H1 (cell line): ENCODE data around the gene CGNL1. TPM values are rescaled to one million over a fixed set of nuclear protein-coding genes. Genes with fewer than 3 reads are reported as not detected.

ENCODE experiments used
- CHD1 ChIP-seq: IDR thresholded peaks from 2 replicates; pipeline ENCODE4 v1.6.1; 2012; ENCODE audit warnings: low read depth, low read length, improper control_type of control experiment
- CHD2 ChIP-seq: IDR thresholded peaks from 2 replicates; pipeline ENCODE4 v1.6.1; 2012; ENCODE audit warnings: low read length, improper control_type of control experiment
- CREB1 ChIP-seq: IDR thresholded peaks from 2 replicates; pipeline ENCODE4 v1.6.1; 2012; ENCODE audit warnings: inconsistent platforms
- MAX ChIP-seq: IDR thresholded peaks from 2 replicates; pipeline ENCODE4 v1.6.1; 2012; ENCODE audit warnings: inconsistent platforms
- POLR2A ChIP-seq, 2 experiments: IDR thresholded peaks; 1 replicate in 1 of 2; 2 replicates in 1 of 2; pipeline ENCODE4 v1.6.1; 2011; ENCODE audit warnings: low read depth in 2 of 2, low read length in 2 of 2, mild to moderate bottlenecking in 2 of 2; ENCODE audit errors: control extremely low read depth in 1 of 2
- RNF2 ChIP-seq: fragments of 200-900, 300-1000 bp; sonication (generic); IDR thresholded peaks from 2 replicates; pipeline ENCODE4 v1.7.1; 2016; ENCODE audit warnings: borderline replicate concordance, low read depth, mild to moderate bottlenecking, antibody characterized with exemption, low read length; ENCODE audit not compliant: poor library complexity, severe bottlenecking; ENCODE audit errors: missing control alignments
- SAP30 ChIP-seq: fragments of 300-600 bp; sonication (generic); IDR thresholded peaks from 2 replicates; pipeline ENCODE4 v1.7.1; 2012; ENCODE audit warnings: low read length, moderate library complexity, mild to moderate bottlenecking, inconsistent platforms; ENCODE audit not compliant: insufficient read depth, insufficient replicate concordance
- polyA plus RNA-seq, 7 experiments: library from polyadenylated mRNA; depleted of rRNA in 3 of 7; stranded (reverse) in 5 of 7; unstranded in 2 of 7; fragments of >200 nt in 5 of 7; fragments of 200-250 nt in 2 of 7; gene quantifications; 1 replicate in 5 of 7; 2 replicates in 1 of 7; 4 replicates in 1 of 7; pipeline versions ENCODE4 v1.2.1 to v1.2.3, GENCODE V29; 2011 to 2013; ENCODE audit warnings: missing spikeins in 2 of 7, mixed read lengths in 2 of 7
- total RNA-seq: library from RNA; stranded (reverse); fragmentation: NEBNext Ultra II Directional; extraction: Animal tissue kit (Norgen Biotek cat#: 25700); gene quantifications from 2 replicates; pipeline ENCODE4 v1.2.1, GENCODE V29; 2021
- TF ChIP-seq, protein P1 (sequence below): IDR thresholded peaks from 2 replicates; pipeline ENCODE4 v1.6.1; 2012; ENCODE audit warnings: low read length, inconsistent platforms

Gene CGNL1
- total and polyA plus RNA-seq, 2 of the 8 experiments (the other 6 are each of a cell fraction or from before 2014, with no cell fraction given): 21.8 to 75.6 TPM

DNA sequence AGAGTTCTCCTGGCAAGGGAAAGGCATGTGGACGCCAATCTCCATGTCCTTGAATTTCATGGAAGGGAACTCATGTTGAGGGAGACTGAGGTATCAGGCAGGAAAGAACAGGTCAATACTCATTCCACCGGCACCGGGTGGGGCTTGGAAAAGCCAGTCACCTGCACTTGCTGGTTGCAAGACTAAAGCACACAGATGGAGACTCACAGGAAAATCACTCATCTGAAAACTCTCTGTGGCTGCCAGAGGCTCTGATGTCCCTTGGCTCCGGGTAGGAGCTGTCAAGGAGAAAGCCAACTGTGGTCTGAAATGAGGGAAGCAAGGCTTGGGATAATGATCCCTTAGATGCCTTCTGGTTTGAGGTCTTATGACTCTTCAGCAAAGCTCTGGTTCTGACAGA, 8.7 kb upstream of the CGNL1 start (continued):
- no peak for TF ChIP-seq SAP30
- TF ChIP-seq, protein P1, sequence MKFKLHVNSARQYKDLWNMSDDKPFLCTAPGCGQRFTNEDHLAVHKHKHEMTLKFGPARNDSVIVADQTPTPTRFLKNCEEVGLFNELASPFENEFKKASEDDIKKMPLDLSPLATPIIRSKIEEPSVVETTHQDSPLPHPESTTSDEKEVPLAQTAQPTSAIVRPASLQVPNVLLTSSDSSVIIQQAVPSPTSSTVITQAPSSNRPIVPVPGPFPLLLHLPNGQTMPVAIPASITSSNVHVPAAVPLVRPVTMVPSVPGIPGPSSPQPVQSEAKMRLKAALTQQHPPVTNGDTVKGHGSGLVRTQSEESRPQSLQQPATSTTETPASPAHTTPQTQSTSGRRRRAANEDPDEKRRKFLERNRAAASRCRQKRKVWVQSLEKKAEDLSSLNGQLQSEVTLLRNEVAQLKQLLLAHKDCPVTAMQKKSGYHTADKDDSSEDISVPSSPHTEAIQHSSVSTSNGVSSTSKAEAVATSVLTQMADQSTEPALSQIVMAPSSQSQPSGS: no peak
- no peak for TF ChIP-seq POLR2A (IDR thresholded peaks at IDR 0.05; ENCODE audit: control extremely low read depth in 1 of 2, low read depth in 2 of 2, low read length in 2 of 2)
- TF ChIP-seq CREB1: no peak
- TF ChIP-seq CHD1: no peak
- TF ChIP-seq MAX: no peak
- TF ChIP-seq CHD2: no peak
- TF ChIP-seq RNF2: no peak
